GM12891 (cell line): Measurements from ENCODE around the gene AQP5.

Experiments
- POLR2A ChIP-seq: IDR thresholded peaks from 2 replicates; pipeline ENCODE4 v1.6.1; 2011; ENCODE audit warnings: low read depth, low read length, control low read depth
- POLR2AphosphoS5 ChIP-seq: IDR thresholded peaks from 2 replicates; pipeline ENCODE4 v1.6.1; 2011; ENCODE audit warnings: low read depth, low read length, control low read depth
- POU2F2 ChIP-seq: IDR thresholded peaks from 2 replicates; pipeline ENCODE4 v1.6.1; 2011; ENCODE audit warnings: low read depth, mild to moderate bottlenecking, control low read depth, low read length, moderate library complexity

- TF ChIP-seq POU2F2 = no peak
- no peak for TF ChIP-seq POLR2A
- no peak for TF ChIP-seq POLR2AphosphoS5
These were observed 10.5 kb downstream of the AQP5 start for GRCh38 chr12:49972129-49972528.
